Astrocyte (in vitro differentiated cells and primary cell): Measurements from ENCODE around the gene SEMA3B.

Experiments used
- CTCF ChIP-seq: IDR thresholded peaks from 2 replicates; pipeline ENCODE4 v1.5.1; 2011; ENCODE audit warnings: low read depth, mild to moderate bottlenecking, inconsistent platforms, low read length, moderate library complexity; ENCODE audit not compliant: insufficient read depth
- EZH2 ChIP-seq: IDR thresholded peaks from 2 replicates; pipeline ENCODE4 v1.6.1; 2012; ENCODE audit warnings: mild to moderate bottlenecking, low read length, inconsistent platforms; ENCODE audit not compliant: insufficient read depth

GRCh38 chr3:50231581-50231980, 37.4 kb upstream of the SEMA3B start:
- no peak for TF ChIP-seq CTCF
- TF ChIP-seq EZH2, result no peak
